H1 (cell line): ENCODE data around the gene SLC7A10.

Experiments
- ATF3 ChIP-seq: IDR thresholded peaks from 2 replicates; pipeline ENCODE4 v1.6.1; 2011; ENCODE audit warnings: low read depth, mild to moderate bottlenecking, low read length; ENCODE audit not compliant: insufficient read depth
- BRCA1 ChIP-seq: IDR thresholded peaks from 2 replicates; pipeline ENCODE4 v1.6.1; 2012; ENCODE audit warnings: low read depth, low read length, improper control_type of control experiment
- CTBP2 ChIP-seq: IDR thresholded peaks from 2 replicates; pipeline ENCODE4 v1.7.0; 2011; ENCODE audit warnings: borderline replicate concordance, mild to moderate bottlenecking, moderate library complexity, mixed read lengths, low read length; ENCODE audit not compliant: insufficient read depth, insufficient read length
- EP300 ChIP-seq, 2 experiments: IDR thresholded peaks; 1 replicate in 1 of 2; 2 replicates in 1 of 2; pipeline ENCODE4 v1.6.1; 2011 to 2012; ENCODE audit warnings: low read depth in 2 of 2, low read length in 2 of 2, mild to moderate bottlenecking in 2 of 2, borderline replicate concordance in 1 of 2, inconsistent platforms in 1 of 2, moderate library complexity in 1 of 2
- EZH2 ChIP-seq: fragments of 200-600 bp; sonication (generic); IDR thresholded peaks from 2 replicates; pipeline ENCODE4 v1.7.1; 2012; ENCODE audit warnings: low read depth, mild to moderate bottlenecking, moderate library complexity, low read length, inconsistent platforms; ENCODE audit not compliant: severe bottlenecking
- POLR2A ChIP-seq, 2 experiments: IDR thresholded peaks; 1 replicate in 1 of 2; 2 replicates in 1 of 2; pipeline ENCODE4 v1.6.1; 2011; ENCODE audit warnings: low read depth in 2 of 2, low read length in 2 of 2, mild to moderate bottlenecking in 2 of 2; ENCODE audit errors: control extremely low read depth in 1 of 2
- POLR2AphosphoS5 ChIP-seq: IDR thresholded peaks from 2 replicates; pipeline ENCODE4 v1.6.1; 2011; ENCODE audit warnings: low read depth, low read length
- RAD21 ChIP-seq, 2 experiments: IDR thresholded peaks in 1 of 2; conservative IDR thresholded peaks in 1 of 2; 2 replicates each; pipeline ENCODE4 v1.6.1; 2011; ENCODE audit warnings: low read depth in 2 of 2, low read length in 2 of 2, improper control_type of control experiment in 1 of 2, inconsistent platforms in 1 of 2, mild to moderate bottlenecking in 1 of 2, moderate library complexity in 1 of 2
- SAP30 ChIP-seq: fragments of 300-600 bp; sonication (generic); IDR thresholded peaks from 2 replicates; pipeline ENCODE4 v1.7.1; 2012; ENCODE audit warnings: low read length, moderate library complexity, mild to moderate bottlenecking, inconsistent platforms; ENCODE audit not compliant: insufficient read depth, insufficient replicate concordance
- SP1 ChIP-seq: IDR thresholded peaks from 2 replicates; pipeline ENCODE4 v1.6.1; 2011; ENCODE audit warnings: low read depth, low read length
- TF ChIP-seq, protein P1 (sequence below): fragments of 300-600 bp; sonication (generic); IDR thresholded peaks from 2 replicates; pipeline ENCODE4 v1.7.1; 2012; ENCODE audit warnings: low read length, moderate library complexity, mild to moderate bottlenecking, inconsistent platforms; ENCODE audit not compliant: insufficient replicate concordance
- TF ChIP-seq, protein P2 (sequence below), 3 experiments: IDR thresholded peaks; 1 replicate in 2 of 3; 2 replicates in 1 of 3; pipeline versions ENCODE4 v1.5.1 to v1.6.1; 2011; ENCODE audit warnings: low read length in 3 of 3, mild to moderate bottlenecking in 3 of 3, inconsistent platforms in 2 of 3, low read depth in 1 of 3, moderate library complexity in 1 of 3; ENCODE audit not compliant: insufficient read depth in 1 of 3; ENCODE audit errors: control extremely low read depth in 1 of 3
- TF ChIP-seq, protein P3 (sequence below): IDR thresholded peaks from 2 replicates; pipeline ENCODE4 v1.6.1; 2012; ENCODE audit warnings: inconsistent platforms

GRCh38 chr19:33231511-33231910, 5.9 kb upstream of the SLC7A10 start:
- TF ChIP-seq POLR2AphosphoS5 (no peak), POLR2A (IDR thresholded peaks at IDR 0.05; ENCODE audit: control extremely low read depth in 1 of 2, low read depth in 2 of 2, low read length in 2 of 2) (no peak), EZH2 (no peak), SAP30 (no peak), ATF3 (no peak), RAD21 (IDR thresholded peaks at IDR 0.05 in 1 of 2, conservative IDR thresholded peaks at IDR 0.05 in 1 of 2; ENCODE audit: low read depth in 2 of 2, low read length in 2 of 2) (no peak), CTBP2 (no peak), BRCA1 (no peak), EP300 (IDR thresholded peaks at IDR 0.05; ENCODE audit: borderline replicate concordance in 1 of 2, low read depth in 2 of 2, low read length in 2 of 2) (no peak), SP1 (no peak)
- TF ChIP-seq, protein P1, sequence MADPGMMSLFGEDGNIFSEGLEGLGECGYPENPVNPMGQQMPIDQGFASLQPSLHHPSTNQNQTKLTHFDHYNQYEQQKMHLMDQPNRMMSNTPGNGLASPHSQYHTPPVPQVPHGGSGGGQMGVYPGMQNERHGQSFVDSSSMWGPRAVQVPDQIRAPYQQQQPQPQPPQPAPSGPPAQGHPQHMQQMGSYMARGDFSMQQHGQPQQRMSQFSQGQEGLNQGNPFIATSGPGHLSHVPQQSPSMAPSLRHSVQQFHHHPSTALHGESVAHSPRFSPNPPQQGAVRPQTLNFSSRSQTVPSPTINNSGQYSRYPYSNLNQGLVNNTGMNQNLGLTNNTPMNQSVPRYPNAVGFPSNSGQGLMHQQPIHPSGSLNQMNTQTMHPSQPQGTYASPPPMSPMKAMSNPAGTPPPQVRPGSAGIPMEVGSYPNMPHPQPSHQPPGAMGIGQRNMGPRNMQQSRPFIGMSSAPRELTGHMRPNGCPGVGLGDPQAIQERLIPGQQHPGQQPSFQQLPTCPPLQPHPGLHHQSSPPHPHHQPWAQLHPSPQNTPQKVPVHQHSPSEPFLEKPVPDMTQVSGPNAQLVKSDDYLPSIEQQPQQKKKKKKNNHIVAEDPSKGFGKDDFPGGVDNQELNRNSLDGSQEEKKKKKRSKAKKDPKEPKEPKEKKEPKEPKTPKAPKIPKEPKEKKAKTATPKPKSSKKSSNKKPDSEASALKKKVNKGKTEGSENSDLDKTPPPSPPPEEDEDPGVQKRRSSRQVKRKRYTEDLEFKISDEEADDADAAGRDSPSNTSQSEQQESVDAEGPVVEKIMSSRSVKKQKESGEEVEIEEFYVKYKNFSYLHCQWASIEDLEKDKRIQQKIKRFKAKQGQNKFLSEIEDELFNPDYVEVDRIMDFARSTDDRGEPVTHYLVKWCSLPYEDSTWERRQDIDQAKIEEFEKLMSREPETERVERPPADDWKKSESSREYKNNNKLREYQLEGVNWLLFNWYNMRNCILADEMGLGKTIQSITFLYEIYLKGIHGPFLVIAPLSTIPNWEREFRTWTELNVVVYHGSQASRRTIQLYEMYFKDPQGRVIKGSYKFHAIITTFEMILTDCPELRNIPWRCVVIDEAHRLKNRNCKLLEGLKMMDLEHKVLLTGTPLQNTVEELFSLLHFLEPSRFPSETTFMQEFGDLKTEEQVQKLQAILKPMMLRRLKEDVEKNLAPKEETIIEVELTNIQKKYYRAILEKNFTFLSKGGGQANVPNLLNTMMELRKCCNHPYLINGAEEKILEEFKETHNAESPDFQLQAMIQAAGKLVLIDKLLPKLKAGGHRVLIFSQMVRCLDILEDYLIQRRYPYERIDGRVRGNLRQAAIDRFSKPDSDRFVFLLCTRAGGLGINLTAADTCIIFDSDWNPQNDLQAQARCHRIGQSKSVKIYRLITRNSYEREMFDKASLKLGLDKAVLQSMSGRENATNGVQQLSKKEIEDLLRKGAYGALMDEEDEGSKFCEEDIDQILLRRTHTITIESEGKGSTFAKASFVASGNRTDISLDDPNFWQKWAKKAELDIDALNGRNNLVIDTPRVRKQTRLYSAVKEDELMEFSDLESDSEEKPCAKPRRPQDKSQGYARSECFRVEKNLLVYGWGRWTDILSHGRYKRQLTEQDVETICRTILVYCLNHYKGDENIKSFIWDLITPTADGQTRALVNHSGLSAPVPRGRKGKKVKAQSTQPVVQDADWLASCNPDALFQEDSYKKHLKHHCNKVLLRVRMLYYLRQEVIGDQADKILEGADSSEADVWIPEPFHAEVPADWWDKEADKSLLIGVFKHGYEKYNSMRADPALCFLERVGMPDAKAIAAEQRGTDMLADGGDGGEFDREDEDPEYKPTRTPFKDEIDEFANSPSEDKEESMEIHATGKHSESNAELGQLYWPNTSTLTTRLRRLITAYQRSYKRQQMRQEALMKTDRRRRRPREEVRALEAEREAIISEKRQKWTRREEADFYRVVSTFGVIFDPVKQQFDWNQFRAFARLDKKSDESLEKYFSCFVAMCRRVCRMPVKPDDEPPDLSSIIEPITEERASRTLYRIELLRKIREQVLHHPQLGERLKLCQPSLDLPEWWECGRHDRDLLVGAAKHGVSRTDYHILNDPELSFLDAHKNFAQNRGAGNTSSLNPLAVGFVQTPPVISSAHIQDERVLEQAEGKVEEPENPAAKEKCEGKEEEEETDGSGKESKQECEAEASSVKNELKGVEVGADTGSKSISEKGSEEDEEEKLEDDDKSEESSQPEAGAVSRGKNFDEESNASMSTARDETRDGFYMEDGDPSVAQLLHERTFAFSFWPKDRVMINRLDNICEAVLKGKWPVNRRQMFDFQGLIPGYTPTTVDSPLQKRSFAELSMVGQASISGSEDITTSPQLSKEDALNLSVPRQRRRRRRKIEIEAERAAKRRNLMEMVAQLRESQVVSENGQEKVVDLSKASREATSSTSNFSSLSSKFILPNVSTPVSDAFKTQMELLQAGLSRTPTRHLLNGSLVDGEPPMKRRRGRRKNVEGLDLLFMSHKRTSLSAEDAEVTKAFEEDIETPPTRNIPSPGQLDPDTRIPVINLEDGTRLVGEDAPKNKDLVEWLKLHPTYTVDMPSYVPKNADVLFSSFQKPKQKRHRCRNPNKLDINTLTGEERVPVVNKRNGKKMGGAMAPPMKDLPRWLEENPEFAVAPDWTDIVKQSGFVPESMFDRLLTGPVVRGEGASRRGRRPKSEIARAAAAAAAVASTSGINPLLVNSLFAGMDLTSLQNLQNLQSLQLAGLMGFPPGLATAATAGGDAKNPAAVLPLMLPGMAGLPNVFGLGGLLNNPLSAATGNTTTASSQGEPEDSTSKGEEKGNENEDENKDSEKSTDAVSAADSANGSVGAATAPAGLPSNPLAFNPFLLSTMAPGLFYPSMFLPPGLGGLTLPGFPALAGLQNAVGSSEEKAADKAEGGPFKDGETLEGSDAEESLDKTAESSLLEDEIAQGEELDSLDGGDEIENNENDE = no peak
- TF ChIP-seq, protein P2, sequence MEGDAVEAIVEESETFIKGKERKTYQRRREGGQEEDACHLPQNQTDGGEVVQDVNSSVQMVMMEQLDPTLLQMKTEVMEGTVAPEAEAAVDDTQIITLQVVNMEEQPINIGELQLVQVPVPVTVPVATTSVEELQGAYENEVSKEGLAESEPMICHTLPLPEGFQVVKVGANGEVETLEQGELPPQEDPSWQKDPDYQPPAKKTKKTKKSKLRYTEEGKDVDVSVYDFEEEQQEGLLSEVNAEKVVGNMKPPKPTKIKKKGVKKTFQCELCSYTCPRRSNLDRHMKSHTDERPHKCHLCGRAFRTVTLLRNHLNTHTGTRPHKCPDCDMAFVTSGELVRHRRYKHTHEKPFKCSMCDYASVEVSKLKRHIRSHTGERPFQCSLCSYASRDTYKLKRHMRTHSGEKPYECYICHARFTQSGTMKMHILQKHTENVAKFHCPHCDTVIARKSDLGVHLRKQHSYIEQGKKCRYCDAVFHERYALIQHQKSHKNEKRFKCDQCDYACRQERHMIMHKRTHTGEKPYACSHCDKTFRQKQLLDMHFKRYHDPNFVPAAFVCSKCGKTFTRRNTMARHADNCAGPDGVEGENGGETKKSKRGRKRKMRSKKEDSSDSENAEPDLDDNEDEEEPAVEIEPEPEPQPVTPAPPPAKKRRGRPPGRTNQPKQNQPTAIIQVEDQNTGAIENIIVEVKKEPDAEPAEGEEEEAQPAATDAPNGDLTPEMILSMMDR (IDR thresholded peaks at IDR 0.05; ENCODE audit: control extremely low read depth in 1 of 3, insufficient read depth in 1 of 3, low read depth in 1 of 3, low read length in 3 of 3) = no peak
- TF ChIP-seq, protein P3, sequence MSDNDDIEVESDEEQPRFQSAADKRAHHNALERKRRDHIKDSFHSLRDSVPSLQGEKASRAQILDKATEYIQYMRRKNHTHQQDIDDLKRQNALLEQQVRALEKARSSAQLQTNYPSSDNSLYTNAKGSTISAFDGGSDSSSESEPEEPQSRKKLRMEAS = no peak
